Loucy (cell line): Measurements from ENCODE around the gene PAXX.

ENCODE experiments used
- H2AFZ ChIP-seq: fragments of 200-600 bp; sonication (generic); 2 replicates; pipeline ENCODE4 v1.6.0; 2016; ENCODE audit warnings: antibody characterized with exemption, mild to moderate bottlenecking, low read length, moderate library complexity
- H3F3A ChIP-seq: fragments of 200-600 bp; 2 replicates; pipeline ENCODE4 v1.6.0; 2016; ENCODE audit warnings: antibody characterized with exemption, low read depth, mild to moderate bottlenecking
- H3K27me3 ChIP-seq: fragments of 200-600 bp; sonication (generic); 2 replicates; pipeline ENCODE4 v1.6.1; 2014; ENCODE audit warnings: low read length, mild to moderate bottlenecking; ENCODE audit not compliant: insufficient read depth, poor library complexity, severe bottlenecking
- H3K36me3 ChIP-seq: fragments of 200-600 bp; sonication (generic); 2 replicates; pipeline ENCODE4 v1.6.1; 2016; ENCODE audit warnings: low read length; ENCODE audit not compliant: insufficient read depth
- H3K4me1 ChIP-seq: fragments of 200-600 bp; sonication (generic); 2 replicates; pipeline ENCODE4 v1.5.1; 2014; ENCODE audit warnings: low read length, mild to moderate bottlenecking; ENCODE audit not compliant: insufficient read depth, poor library complexity, severe bottlenecking
- H3K4me2 ChIP-seq: fragments of 200-600 bp; sonication (generic); 2 replicates; pipeline ENCODE4 v1.6.0; 2014; ENCODE audit warnings: antibody characterized with exemption, low read length, low read depth, mild to moderate bottlenecking; ENCODE audit not compliant: poor library complexity, severe bottlenecking
- H3K4me3 ChIP-seq: fragments of 200-600 bp; sonication (generic); 2 replicates; pipeline ENCODE4 v1.5.1; 2014; ENCODE audit warnings: low read length, mild to moderate bottlenecking, mixed read lengths; ENCODE audit not compliant: poor library complexity, severe bottlenecking
- H3K79me2 ChIP-seq: fragments of 200-600 bp; sonication (generic); 2 replicates; pipeline ENCODE4 v1.6.1; 2014; ENCODE audit warnings: low read length; ENCODE audit not compliant: insufficient read depth
- H3K9ac ChIP-seq: fragments of 200-600 bp; sonication (generic); 2 replicates; pipeline ENCODE4 v1.6.0; 2014; ENCODE audit warnings: mild to moderate bottlenecking, low read depth, low read length, moderate library complexity; ENCODE audit not compliant: poor library complexity, severe bottlenecking
- H3K9me2 ChIP-seq: fragments of 200-600 bp; sonication (generic); replicated peaks from 2 replicates; pipeline ENCODE4 v1.6.1; 2016; ENCODE audit warnings: low read depth, low read length, mixed read lengths
- H3K9me3 ChIP-seq: fragments of 200-600 bp; sonication (generic); 2 replicates; pipeline ENCODE4 v1.6.1; 2014; ENCODE audit warnings: mild to moderate bottlenecking, antibody characterized with exemption, low read length, low read depth; ENCODE audit not compliant: insufficient read depth
- H4K20me1 ChIP-seq: fragments of 200-600 bp; sonication (generic); 2 replicates; pipeline ENCODE4 v1.6.0; 2014; ENCODE audit warnings: antibody characterized with exemption, low read length, mild to moderate bottlenecking; ENCODE audit not compliant: insufficient read depth, poor library complexity, severe bottlenecking
- EZH2phosphoT487 ChIP-seq: fragments of 200-600 bp; IDR thresholded peaks from 2 replicates; pipeline ENCODE4 v1.6.1; 2018; ENCODE audit warnings: antibody characterized with exemption, mild to moderate bottlenecking, moderate library complexity, borderline replicate concordance
- TF ChIP-seq, protein P1 (sequence below): fragments of 200-600 bp; sonication (generic); conservative IDR thresholded peaks from 2 replicates; pipeline ENCODE4 v1.5.1; 2014; ENCODE audit warnings: mild to moderate bottlenecking, antibody characterized with exemption, low read length

The PAXX gene

DNA sequence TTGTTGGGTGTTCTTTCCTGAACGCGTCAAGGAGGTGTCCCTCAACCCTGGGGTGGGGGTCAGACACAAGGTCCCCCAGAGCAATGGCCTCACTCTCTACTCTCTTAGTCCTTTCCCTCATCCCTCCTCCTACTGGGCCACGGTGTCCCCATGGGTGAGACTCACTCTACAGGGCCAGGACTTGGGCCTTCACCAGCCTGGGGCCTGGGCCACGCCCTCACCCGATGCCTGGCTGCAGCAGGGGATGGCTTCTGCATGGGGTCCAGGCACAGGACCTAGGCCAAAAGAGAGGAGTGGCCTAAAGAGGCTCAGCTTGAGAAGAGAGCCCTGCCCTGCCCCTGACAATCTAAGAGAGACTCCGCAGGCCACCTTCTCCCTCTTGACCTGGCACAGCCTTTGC lies 34.3 kb upstream of the PAXX start:
- H3K9ac ChIP-seq, result no peak overlapping the region
- no peaks in the 10 kb centered on the region for H3K9me2 ChIP-seq
- H3K4me2 ChIP-seq, result no peak overlapping the region
- no peaks in the 10 kb centered on the region for H3K9me3 ChIP-seq
- H2AFZ ChIP-seq, result no peak overlapping the region
- no peaks in the 10 kb centered on the region for H3K4me1 ChIP-seq
- no peaks in the 10 kb centered on the region for H3K27me3 ChIP-seq
- H3K4me3 ChIP-seq, result no peak overlapping the region
- no peaks in the 10 kb centered on the region for H4K20me1 ChIP-seq
- no peaks in the 10 kb centered on the region for H3K79me2 ChIP-seq
- no peak for TF ChIP-seq EZH2phosphoT487
- TF ChIP-seq, protein P1, sequence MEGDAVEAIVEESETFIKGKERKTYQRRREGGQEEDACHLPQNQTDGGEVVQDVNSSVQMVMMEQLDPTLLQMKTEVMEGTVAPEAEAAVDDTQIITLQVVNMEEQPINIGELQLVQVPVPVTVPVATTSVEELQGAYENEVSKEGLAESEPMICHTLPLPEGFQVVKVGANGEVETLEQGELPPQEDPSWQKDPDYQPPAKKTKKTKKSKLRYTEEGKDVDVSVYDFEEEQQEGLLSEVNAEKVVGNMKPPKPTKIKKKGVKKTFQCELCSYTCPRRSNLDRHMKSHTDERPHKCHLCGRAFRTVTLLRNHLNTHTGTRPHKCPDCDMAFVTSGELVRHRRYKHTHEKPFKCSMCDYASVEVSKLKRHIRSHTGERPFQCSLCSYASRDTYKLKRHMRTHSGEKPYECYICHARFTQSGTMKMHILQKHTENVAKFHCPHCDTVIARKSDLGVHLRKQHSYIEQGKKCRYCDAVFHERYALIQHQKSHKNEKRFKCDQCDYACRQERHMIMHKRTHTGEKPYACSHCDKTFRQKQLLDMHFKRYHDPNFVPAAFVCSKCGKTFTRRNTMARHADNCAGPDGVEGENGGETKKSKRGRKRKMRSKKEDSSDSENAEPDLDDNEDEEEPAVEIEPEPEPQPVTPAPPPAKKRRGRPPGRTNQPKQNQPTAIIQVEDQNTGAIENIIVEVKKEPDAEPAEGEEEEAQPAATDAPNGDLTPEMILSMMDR, result no peak
- no peaks in the 10 kb centered on the region for H3F3A ChIP-seq
- H3K36me3 ChIP-seq, result no peaks in the 10 kb centered on the region

DNA sequence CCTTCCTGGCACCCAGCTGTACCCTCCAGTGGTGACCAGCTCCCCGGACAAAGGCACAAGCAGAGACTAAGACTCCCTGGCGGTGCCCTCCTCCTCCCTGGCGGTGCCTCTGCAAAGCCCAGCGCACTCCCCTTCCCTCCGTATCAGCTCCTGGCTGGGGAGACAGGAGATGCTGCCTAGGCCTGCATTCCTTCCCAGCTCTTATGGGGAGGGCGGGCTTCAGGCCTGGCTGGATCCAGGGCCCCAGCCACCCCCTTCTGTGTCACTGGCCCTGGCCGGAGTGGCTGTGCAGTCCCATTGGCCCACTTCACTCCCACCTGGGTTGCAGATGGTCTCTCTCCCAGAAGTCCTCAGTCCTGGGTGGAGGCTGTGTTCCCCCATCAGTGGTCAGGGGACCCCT lies 33.7 kb upstream of the PAXX start:
- Histone ChIP-seq H3K4me1 (no peaks in the 10 kb centered on the region), H3F3A (no peaks in the 10 kb centered on the region), H2AFZ (no peak overlapping the region), H3K27me3 (no peaks in the 10 kb centered on the region), H3K36me3 (no peaks in the 10 kb centered on the region), H3K9me2 (no peaks in the 10 kb centered on the region), H3K9me3 (no peaks in the 10 kb centered on the region), H3K4me2 (no peak overlapping the region), H3K79me2 (no peaks in the 10 kb centered on the region), H3K4me3 (no peak overlapping the region), H4K20me1 (no peaks in the 10 kb centered on the region), H3K9ac (no peak overlapping the region)
- TF ChIP-seq EZH2phosphoT487, result no peak
- TF ChIP-seq, protein P1, result no peak

DNA sequence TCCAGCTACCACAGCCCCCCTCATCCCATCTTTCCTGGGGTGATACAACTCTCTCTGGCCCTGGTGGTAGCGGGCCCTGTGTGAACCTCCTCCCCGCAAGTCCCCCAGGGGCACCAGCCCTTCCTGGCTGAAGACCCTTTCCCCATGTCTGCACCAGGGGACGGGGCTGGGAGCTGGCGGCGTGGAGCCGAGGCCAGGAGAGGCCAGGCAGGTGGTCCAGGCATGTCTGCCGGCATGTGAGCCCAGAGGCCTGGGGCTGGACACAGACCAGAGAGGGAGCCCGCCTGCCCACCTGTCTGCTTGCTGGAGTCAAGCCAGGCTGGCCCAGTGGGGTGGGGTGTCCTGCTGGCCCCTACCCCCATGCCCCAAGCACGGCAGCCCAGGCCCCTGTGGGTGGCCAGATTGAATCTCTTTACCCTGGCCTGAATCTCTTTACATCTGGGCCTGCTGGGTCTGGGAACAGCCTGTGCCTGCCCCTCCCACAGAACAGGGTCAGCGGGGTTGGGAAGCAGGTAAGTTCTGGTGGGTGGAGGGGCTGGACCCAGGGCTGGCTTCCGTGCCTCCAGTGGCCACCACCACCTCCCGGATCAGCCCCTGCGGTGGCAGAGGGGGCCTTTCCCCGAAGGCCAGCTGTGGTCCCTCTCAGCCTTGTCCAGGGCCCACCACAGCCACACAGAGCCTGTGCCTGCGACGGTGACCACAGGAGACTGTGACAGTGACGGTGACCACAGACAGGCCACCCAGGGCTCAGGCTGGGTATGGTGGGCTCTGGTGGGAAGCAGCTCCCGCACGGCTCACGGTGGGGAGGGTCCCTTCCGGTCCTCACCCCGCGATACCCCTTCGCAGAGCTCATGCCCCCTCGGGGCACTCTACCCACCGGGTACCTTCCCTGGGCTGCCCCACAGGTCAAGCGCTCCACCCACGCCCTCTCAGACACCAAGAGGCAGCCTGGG lies 33.0 kb upstream of the PAXX start:
- Histone ChIP-seq H3F3A (no peaks in the 10 kb centered on the region), H3K27me3 (no peaks in the 10 kb centered on the region), H3K4me2 (no peak overlapping the region), H3K79me2 (no peaks in the 10 kb centered on the region), H3K9me2 (no peaks in the 10 kb centered on the region), H4K20me1 (no peaks in the 10 kb centered on the region), H3K9me3 (no peaks in the 10 kb centered on the region), H2AFZ (no peak overlapping the region), H3K4me1 (no peaks in the 10 kb centered on the region), H3K4me3 (no peak overlapping the region), H3K36me3 (no peaks in the 10 kb centered on the region), H3K9ac (no peak overlapping the region)
- no peak for TF ChIP-seq EZH2phosphoT487
- TF ChIP-seq, protein P1, result no peak
